DND-41 (cell line): ENCODE results near the gene LRRC39.

Source experiments
- CTCF ChIP-seq: IDR thresholded peaks from 2 replicates; pipeline ENCODE4 v1.5.1; 2012; ENCODE audit warnings: borderline replicate concordance, low read length, moderate library complexity, mild to moderate bottlenecking; ENCODE audit not compliant: poor library complexity, severe bottlenecking; ENCODE audit errors: extremely low read depth
- EZH2 ChIP-seq: IDR thresholded peaks from 3 replicates; pipeline ENCODE4 v1.6.1; 2012; ENCODE audit warnings: borderline replicate concordance, low read depth, mild to moderate bottlenecking, moderate library complexity, low read length, inconsistent platforms; ENCODE audit not compliant: severe bottlenecking

DNA sequence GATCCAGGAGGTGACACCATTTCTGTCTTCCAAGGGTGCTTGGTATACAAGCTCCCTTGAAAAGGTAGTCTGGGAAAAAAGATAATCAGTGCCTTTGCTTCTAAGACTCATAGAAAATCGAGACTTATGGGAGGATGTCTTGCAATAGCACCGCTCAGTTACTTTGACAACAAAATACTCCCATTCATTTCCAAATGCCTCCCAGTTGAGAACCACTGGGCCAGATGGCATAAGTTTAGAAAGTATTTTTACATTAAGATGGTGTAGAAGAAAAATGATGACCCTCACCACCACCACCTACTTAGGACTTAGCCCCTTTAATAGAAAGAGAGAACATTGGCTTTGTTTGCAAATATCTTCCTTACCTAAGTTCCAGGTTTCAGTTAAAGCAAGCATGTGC is 40.5 kb downstream of the LRRC39 start:
- TF ChIP-seq CTCF (no peak), EZH2 (no peak)
